ENCODE measurements around the gene KLHL13. TPM values are rescaled to one million over a fixed set of nuclear protein-coding genes. Genes with fewer than 3 reads are reported as not detected.

KLHL13 gene
- total RNA-seq, 1 donor from 2014 or later, result not detected

- ATAC-seq (ENCODE audit: low read depth) (no peak), DNase-seq (no peak)
- Mint-ChIP-seq H3K27ac (no peak overlapping the region), H3K36me3 (ENCODE audit: low read depth) (no peaks in the 10 kb centered on the region), H3K4me1 (no peaks in the 10 kb centered on the region), H3K4me3 (no peak overlapping the region), H3K27me3 (no peaks in the 10 kb centered on the region), H3K9me3 (no peaks in the 10 kb centered on the region)
- TF ChIP-seq, protein P1, sequence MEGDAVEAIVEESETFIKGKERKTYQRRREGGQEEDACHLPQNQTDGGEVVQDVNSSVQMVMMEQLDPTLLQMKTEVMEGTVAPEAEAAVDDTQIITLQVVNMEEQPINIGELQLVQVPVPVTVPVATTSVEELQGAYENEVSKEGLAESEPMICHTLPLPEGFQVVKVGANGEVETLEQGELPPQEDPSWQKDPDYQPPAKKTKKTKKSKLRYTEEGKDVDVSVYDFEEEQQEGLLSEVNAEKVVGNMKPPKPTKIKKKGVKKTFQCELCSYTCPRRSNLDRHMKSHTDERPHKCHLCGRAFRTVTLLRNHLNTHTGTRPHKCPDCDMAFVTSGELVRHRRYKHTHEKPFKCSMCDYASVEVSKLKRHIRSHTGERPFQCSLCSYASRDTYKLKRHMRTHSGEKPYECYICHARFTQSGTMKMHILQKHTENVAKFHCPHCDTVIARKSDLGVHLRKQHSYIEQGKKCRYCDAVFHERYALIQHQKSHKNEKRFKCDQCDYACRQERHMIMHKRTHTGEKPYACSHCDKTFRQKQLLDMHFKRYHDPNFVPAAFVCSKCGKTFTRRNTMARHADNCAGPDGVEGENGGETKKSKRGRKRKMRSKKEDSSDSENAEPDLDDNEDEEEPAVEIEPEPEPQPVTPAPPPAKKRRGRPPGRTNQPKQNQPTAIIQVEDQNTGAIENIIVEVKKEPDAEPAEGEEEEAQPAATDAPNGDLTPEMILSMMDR (IDR thresholded peaks at IDR 0.05), result no peak
- POLR2A ChIA-PET, result no interaction called here
- CTCF ChIA-PET, result no interaction called here
- intact Hi-C loops (cut with micrococcal nuclease), result no loop called here
Measured at GRCh38 chrX:118000518-118000917, 116.1 kb downstream of the KLHL13 start.

DNA sequence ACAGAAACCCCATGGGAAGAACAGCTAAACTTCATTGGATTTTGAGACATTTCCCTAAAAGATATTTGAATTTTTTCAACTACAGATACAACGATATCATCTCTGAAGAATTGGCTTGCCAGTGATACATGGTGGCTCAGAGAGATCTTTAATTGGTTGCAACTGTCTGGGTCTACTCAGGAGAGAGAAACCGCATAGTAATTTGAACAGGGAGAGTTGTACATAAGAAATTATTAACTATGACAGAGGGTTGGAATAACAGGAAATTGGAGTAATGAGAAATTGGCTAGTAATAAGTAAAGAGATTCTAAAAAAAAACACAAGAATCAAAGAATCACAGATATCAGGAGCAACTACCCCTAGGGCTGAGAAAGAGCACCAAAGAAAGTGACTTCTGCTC, 118.4 kb downstream of the KLHL13 start:
- no peak for DNase-seq
- Mint-ChIP-seq H3K27ac (no peak overlapping the region), H3K36me3 (ENCODE audit: low read depth) (no peaks in the 10 kb centered on the region), H3K4me3 (no peak overlapping the region), H3K4me1 (no peaks in the 10 kb centered on the region), H3K27me3 (no peaks in the 10 kb centered on the region), H3K9me3 (no peaks in the 10 kb centered on the region)
- CTCF ChIA-PET, result no interaction called here
- no peak for ATAC-seq (ENCODE audit: low read depth)
- intact Hi-C loops (cut with micrococcal nuclease), result no loop called here
- TF ChIP-seq, protein P1 (IDR thresholded peaks at IDR 0.05), result no peak
- POLR2A ChIA-PET, result no interaction called here

GRCh38 chrX:117996918-117997480, 119.6 kb downstream of the KLHL13 start:
- no peaks in the 10 kb centered on the region for H3K27me3 Mint-ChIP-seq
- DNase-seq (no peak), ATAC-seq (ENCODE audit: low read depth) (no peak)
- ChIA-PET POLR2A (no interaction called here), CTCF (no interaction called here)
- no peaks in the 10 kb centered on the region for H3K9me3 Mint-ChIP-seq
- H3K36me3 Mint-ChIP-seq (ENCODE audit: low read depth), result no peaks in the 10 kb centered on the region
- no peak overlapping the region for H3K27ac Mint-ChIP-seq
- TF ChIP-seq, protein P1 (IDR thresholded peaks at IDR 0.05), result no peak
- H3K4me1 Mint-ChIP-seq, result no peaks in the 10 kb centered on the region
- intact Hi-C loops (cut with micrococcal nuclease), result no loop called here
- no peak overlapping the region for H3K4me3 Mint-ChIP-seq

DNA sequence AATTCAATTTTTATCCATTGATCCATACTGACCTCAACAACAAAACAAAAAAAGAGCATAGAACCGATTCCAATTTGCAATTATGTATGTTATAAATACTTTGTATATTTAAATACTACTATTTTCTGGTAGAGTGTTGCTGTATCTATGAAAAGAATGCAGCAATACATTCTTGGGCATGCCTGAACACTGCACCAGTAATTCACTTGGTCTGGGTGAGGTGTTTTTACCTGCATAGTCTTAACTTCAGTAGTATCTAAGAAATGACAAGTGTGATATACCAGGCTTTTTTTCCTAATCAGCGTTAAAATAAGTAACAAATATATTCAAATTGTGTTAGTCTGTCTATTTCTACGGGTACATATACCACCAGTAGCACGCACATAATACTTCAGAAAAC, 120.2 kb downstream of the KLHL13 start:
- no peak overlapping the region for H3K4me3 Mint-ChIP-seq
- DNase-seq, result no peak
- H3K36me3 Mint-ChIP-seq (ENCODE audit: low read depth), result no peaks in the 10 kb centered on the region
- H3K4me1 Mint-ChIP-seq, result no peaks in the 10 kb centered on the region
- TF ChIP-seq, protein P1 (IDR thresholded peaks at IDR 0.05), result no peak
- intact Hi-C loops (cut with micrococcal nuclease), result no loop called here
- no peak for ATAC-seq (ENCODE audit: low read depth)
- CTCF ChIA-PET, result no interaction called here
- no peaks in the 10 kb centered on the region for H3K27me3 Mint-ChIP-seq
- POLR2A ChIA-PET, result no interaction called here
- no peak overlapping the region for H3K27ac Mint-ChIP-seq
- no peaks in the 10 kb centered on the region for H3K9me3 Mint-ChIP-seq

DNA sequence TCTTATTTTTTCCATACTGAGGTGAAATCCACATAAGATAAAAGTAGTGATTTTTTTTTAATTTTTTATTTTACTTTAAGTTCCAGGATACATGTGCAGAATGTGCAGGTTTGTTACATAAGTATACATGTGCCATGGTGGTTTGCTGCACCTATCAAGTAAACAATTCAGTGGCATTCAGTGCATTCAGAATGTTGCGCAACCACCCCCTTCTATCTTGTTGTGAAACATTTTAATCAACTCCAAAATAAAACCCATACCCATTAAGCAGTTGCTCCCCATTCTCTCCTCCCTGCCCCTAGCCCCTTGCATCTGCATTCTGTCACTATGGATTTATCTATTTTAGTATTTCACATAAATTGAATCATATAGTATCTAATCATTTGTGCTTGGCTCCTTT, 121.2 kb downstream of the KLHL13 start:
- no peaks in the 10 kb centered on the region for H3K4me1 Mint-ChIP-seq
- ChIA-PET CTCF (no interaction called here), POLR2A (no interaction called here)
- no peak overlapping the region for H3K27ac Mint-ChIP-seq
- no peak overlapping the region for H3K4me3 Mint-ChIP-seq
- TF ChIP-seq, protein P1 (IDR thresholded peaks at IDR 0.05), result no peak
- H3K27me3 Mint-ChIP-seq, result no peaks in the 10 kb centered on the region
- ATAC-seq (ENCODE audit: low read depth) (no peak), DNase-seq (no peak)
- intact Hi-C loops (cut with micrococcal nuclease), result no loop called here
- H3K36me3 Mint-ChIP-seq (ENCODE audit: low read depth), result no peaks in the 10 kb centered on the region
- H3K9me3 Mint-ChIP-seq, result no peaks in the 10 kb centered on the region
